Measurements from ENCODE around the gene BAZ2A.

Gene BAZ2A

GRCh38 chr12:56593909-56594621 is 36.1 kb downstream of the BAZ2A start:
- peak; percentile 97 for TF ChIP-seq CTCF (conservative IDR thresholded peaks at IDR 0.05; ENCODE audit: low read depth, low read length)
- H3K4me3 ChIP-seq (ENCODE audit: low read length), result no peak overlapping the region
- peak; percentile 74 for DNase-seq (ENCODE audit: low read depth)

- DNase-seq (ENCODE audit: low read depth), result peak; percentile 35
- TF ChIP-seq CTCF (conservative IDR thresholded peaks at IDR 0.05; ENCODE audit: low read depth, low read length), result no peak
- H3K4me3 ChIP-seq (ENCODE audit: low read length), result no peak overlapping the region
Measured at GRCh38 chr12:56591961-56592360, 38.2 kb downstream of the BAZ2A start.

- no peak for TF ChIP-seq CTCF (conservative IDR thresholded peaks at IDR 0.05; ENCODE audit: low read depth, low read length)
- no peak for DNase-seq (ENCODE audit: low read depth)
- no peak overlapping the region for H3K4me3 ChIP-seq (ENCODE audit: low read length)
Measured at GRCh38 chr12:56591126-56591525, 39.0 kb downstream of the BAZ2A start.

GRCh38 chr12:56590237-56590830 is 39.8 kb downstream of the BAZ2A start:
- DNase-seq (ENCODE audit: low read depth), result no peak
- peak; percentile 42 for TF ChIP-seq CTCF (conservative IDR thresholded peaks at IDR 0.05; ENCODE audit: low read depth, low read length)
- H3K4me3 ChIP-seq (ENCODE audit: low read length), result no peak overlapping the region

GRCh38 chr12:56589783-56590182 is 40.3 kb downstream of the BAZ2A start:
- no peak for TF ChIP-seq CTCF (conservative IDR thresholded peaks at IDR 0.05; ENCODE audit: low read depth, low read length)
- DNase-seq (ENCODE audit: low read depth), result no peak
- no peak overlapping the region for H3K4me3 ChIP-seq (ENCODE audit: low read length)

- no peak overlapping the region for H3K4me3 ChIP-seq (ENCODE audit: low read length)
- DNase-seq (ENCODE audit: low read depth), result no peak
- no peak for TF ChIP-seq CTCF (conservative IDR thresholded peaks at IDR 0.05; ENCODE audit: low read depth, low read length)
Measured at GRCh38 chr12:56585098-56585497, 45.0 kb downstream of the BAZ2A start.
